SJSA1 (cell line): Measurements from ENCODE around the gene RNF141. TPM values are rescaled to one million over a fixed set of nuclear protein-coding genes. Genes with fewer than 3 reads are reported as not detected.

Experiments
- DNase-seq, 2 experiments: peaks; one replicate each; pipeline ENCODE4 v3.0.0-alpha.2; 2015 to 2020; ENCODE audit warnings: low spot score in 2 of 2, low read depth in 1 of 2
- H3K27ac ChIP-seq: fragments of 250-450 bp; sonication (Bioruptor Pico); 2 replicates; pipeline ENCODE4 v1.5.1; 2020; ENCODE audit warnings: mild to moderate bottlenecking, moderate library complexity
- H3K27me3 ChIP-seq: fragments of 250-450 bp; sonication (Bioruptor Pico); replicated peaks from 2 replicates; pipeline ENCODE4 v1.5.1; 2020; ENCODE audit warnings: mild to moderate bottlenecking, moderate library complexity
- H3K36me3 ChIP-seq: fragments of 250-450 bp; sonication (Bioruptor Pico); 2 replicates; pipeline ENCODE4 v1.5.1; 2020; ENCODE audit warnings: mild to moderate bottlenecking
- H3K4me1 ChIP-seq: fragments of 250-450 bp; sonication (Bioruptor Pico); replicated peaks from 2 replicates; pipeline ENCODE4 v1.6.1; 2021; ENCODE audit warnings: mild to moderate bottlenecking
- H3K4me3 ChIP-seq: fragments of 250-450 bp; sonication (Bioruptor Pico); 2 replicates; pipeline ENCODE4 v1.5.1; 2020; ENCODE audit warnings: mild to moderate bottlenecking
- H3K9me3 ChIP-seq: fragments of 250-450 bp; sonication (Bioruptor Pico); replicated peaks from 2 replicates; pipeline ENCODE4 v1.5.1; 2020; ENCODE audit warnings: mild to moderate bottlenecking
- total RNA-seq: library from RNA; depleted of rRNA; stranded (reverse); fragments of >200 nt; shearing (Covaris generic); gene quantifications from 2 replicates; pipeline ENCODE4 v1.2.3, GENCODE V29; 2014

Gene RNF141
- total RNA-seq, 1 experiment from 2014 or later, result 23.5 TPM

- Histone ChIP-seq H3K4me3 (no peak overlapping the region), H3K27me3 (no peaks in the 10 kb centered on the region), H3K27ac (no peak overlapping the region), H3K9me3 (no peaks in the 10 kb centered on the region), H3K4me1 (peaks cover 28% of the 10 kb centered on the region), H3K36me3 (peaks cover 42% of the 10 kb centered on the region)
- DNase-seq, result no peak
These were observed 16.5 kb downstream of the RNF141 start for GRCh38 chr11:10524471-10524870.

GRCh38 chr11:10522921-10523320 is 18.1 kb downstream of the RNF141 start:
- Histone ChIP-seq H3K36me3 (peaks cover 32% of the 10 kb centered on the region), H3K4me1 (peaks cover 14% of the 10 kb centered on the region), H3K27ac (no peak overlapping the region), H3K9me3 (no peaks in the 10 kb centered on the region), H3K4me3 (no peak overlapping the region), H3K27me3 (no peaks in the 10 kb centered on the region)
- DNase-seq, result no peak

DNA sequence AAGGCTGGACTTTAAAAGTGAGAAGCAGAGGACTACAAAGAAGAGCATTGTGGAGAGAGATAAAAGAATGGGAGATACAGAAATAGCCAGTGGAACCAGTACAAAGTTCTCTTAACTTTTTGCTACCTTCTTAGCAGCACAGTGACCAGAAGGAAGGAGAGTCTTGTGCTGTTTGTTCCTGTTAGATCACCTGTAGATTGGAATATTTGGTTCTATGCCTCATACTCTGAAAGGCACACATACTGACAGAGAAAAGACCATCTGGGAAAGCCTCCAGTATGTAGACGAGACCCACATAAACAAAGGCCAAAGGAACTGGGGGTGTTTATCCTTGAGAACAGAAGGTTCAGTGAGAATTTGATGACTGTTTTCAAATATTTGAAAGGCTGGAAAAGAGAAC is 18.7 kb downstream of the RNF141 start:
- no peaks in the 10 kb centered on the region for H3K27me3 ChIP-seq
- no peaks in the 10 kb centered on the region for H3K9me3 ChIP-seq
- no peak overlapping the region for H3K27ac ChIP-seq
- peaks cover 27% of the 10 kb centered on the region for H3K36me3 ChIP-seq
- DNase-seq, result no peak
- no peak overlapping the region for H3K4me3 ChIP-seq
- peaks cover 8% of the 10 kb centered on the region for H3K4me1 ChIP-seq

GRCh38 chr11:10520562-10520961 is 20.4 kb downstream of the RNF141 start:
- Histone ChIP-seq H3K27me3 (no peaks in the 10 kb centered on the region), H3K36me3 (peaks cover 23% of the 10 kb centered on the region)

DNA sequence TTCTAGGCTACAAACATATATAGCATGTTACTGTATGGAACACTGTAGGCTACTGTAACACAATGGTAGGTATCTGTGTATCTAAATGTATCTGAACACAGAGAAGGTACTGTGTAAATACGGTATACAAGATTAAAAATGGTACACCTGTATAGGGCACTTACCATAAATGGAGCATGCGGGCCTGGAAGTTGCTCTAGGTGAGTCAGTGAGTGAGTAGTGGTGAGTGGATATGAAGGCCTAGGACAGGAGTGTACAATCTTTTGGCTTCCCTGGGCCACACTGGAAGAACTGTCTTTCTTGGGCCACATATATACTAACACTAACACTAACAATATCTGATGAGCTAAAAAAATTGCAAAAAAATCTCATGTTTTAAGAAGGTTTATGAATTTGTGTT is 21.4 kb downstream of the RNF141 start:
- Histone ChIP-seq H3K36me3 (peaks cover 18% of the 10 kb centered on the region), H3K4me1 (peaks cover 5% of the 10 kb centered on the region), H3K27ac (no peak overlapping the region), H3K27me3 (no peaks in the 10 kb centered on the region), H3K4me3 (no peak overlapping the region), H3K9me3 (no peaks in the 10 kb centered on the region)
- DNase-seq, result no peak

More at GRCh38 chr11:10520562-10520961, 20.4 kb downstream of the RNF141 start:
- Histone ChIP-seq H3K4me1 (no peaks in the 10 kb centered on the region), H3K4me3 (no peak overlapping the region), H3K9me3 (no peaks in the 10 kb centered on the region), H3K27ac (no peak overlapping the region)
- no peak for DNase-seq

DNA sequence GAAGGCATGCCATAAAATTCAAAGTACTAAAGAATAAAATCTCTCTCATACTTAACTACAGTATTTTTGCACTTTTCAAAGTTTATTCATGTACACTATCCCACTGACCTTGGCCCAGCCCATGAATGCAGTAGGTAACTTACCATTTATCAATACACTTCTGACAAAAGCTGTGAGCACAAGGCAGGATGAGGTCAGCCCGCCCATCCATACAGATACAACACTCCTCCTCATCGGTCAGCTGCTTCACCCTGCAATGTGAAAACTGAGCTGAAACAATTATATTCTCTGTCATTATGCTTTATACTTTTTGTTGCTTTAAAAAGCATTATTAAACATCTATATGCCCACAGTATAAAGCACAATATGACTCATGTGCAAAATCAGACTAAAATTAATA is 22.1 kb downstream of the RNF141 start:
- Histone ChIP-seq H3K4me3 (no peak overlapping the region), H3K27ac (no peak overlapping the region), H3K4me1 (peaks cover 11% of the 10 kb centered on the region), H3K27me3 (no peaks in the 10 kb centered on the region), H3K9me3 (no peaks in the 10 kb centered on the region), H3K36me3 (peaks cover 14% of the 10 kb centered on the region)
- DNase-seq, result no peak

DNA sequence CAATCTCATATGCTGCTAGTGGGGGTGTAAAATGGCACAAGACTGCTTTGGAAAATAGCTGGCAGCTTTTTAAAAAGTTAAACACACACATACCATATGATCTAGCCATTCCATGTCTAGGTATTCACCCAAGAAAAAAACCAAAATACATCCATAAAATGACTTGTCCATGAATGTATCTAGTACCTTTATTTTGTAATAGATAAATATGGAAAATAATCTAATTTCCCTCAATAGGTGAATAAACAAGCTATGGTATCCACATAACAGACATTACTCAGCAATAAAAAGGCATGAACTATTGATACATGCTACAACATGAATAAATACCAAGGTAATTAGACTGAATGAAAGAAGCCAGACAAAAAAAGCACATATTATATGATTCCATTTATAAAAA is 22.9 kb downstream of the RNF141 start:
- Histone ChIP-seq H3K36me3 (peaks cover 15% of the 10 kb centered on the region), H3K27ac (no peak overlapping the region), H3K4me1 (peaks cover 11% of the 10 kb centered on the region), H3K9me3 (no peaks in the 10 kb centered on the region), H3K4me3 (no peak overlapping the region), H3K27me3 (no peaks in the 10 kb centered on the region)
- no peak for DNase-seq

- Histone ChIP-seq H3K36me3 (peaks cover 4% of the 10 kb centered on the region; the same call in 1 of the 2 replicates), H3K4me3 (no peak overlapping the region), H3K27ac (no peak overlapping the region), H3K9me3 (no peaks in the 10 kb centered on the region), H3K27me3 (no peaks in the 10 kb centered on the region), H3K4me1 (peaks cover 11% of the 10 kb centered on the region)
- DNase-seq, result no peak
These were observed 25.6 kb downstream of the RNF141 start for GRCh38 chr11:10515418-10515817.

DNA sequence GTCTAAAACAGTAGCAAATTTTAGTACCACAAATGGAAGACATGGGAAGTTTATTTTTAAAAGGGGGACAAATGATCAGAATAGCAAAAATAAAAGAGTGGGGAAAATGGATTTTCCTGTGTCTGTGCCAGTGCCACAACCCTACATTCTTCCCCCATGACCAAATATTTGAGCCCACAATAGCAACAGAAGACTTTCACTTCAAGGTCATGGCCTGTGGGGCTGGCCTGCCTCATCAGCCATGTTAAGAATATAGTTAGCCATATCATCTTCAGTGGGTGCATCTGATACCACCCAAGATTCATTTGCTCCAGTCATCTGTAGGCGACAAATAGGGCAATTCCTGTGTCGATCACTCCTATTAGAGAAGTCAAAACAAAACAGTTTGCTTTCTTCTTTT is 26.3 kb downstream of the RNF141 start:
- H3K4me1 ChIP-seq, result peaks cover 11% of the 10 kb centered on the region
- H3K27ac ChIP-seq, result peak overlapping the region; percentile 23; the same call in 1 of the 2 replicates
- H3K4me3 ChIP-seq, result no peak overlapping the region
- peaks cover 4% of the 10 kb centered on the region; the same call in 1 of the 2 replicates for H3K36me3 ChIP-seq
- no peaks in the 10 kb centered on the region for H3K27me3 ChIP-seq
- H3K9me3 ChIP-seq, result no peaks in the 10 kb centered on the region
- peak in 1 of 2 experiments; percentile 33 for DNase-seq

- H3K36me3 ChIP-seq, result peaks cover 4% of the 10 kb centered on the region; the same call in 1 of the 2 replicates
- peak overlapping the region; percentile 23; the same call in 1 of the 2 replicates for H3K27ac ChIP-seq
- no peak for DNase-seq
- no peak overlapping the region for H3K4me3 ChIP-seq
- H3K27me3 ChIP-seq, result no peaks in the 10 kb centered on the region
- H3K4me1 ChIP-seq, result peaks cover 11% of the 10 kb centered on the region
- no peaks in the 10 kb centered on the region for H3K9me3 ChIP-seq
These were observed 26.8 kb downstream of the RNF141 start for GRCh38 chr11:10514202-10514601.

GRCh38 chr11:10511181-10511621 is 29.8 kb downstream of the RNF141 start:
- Histone ChIP-seq H3K9me3 (no peaks in the 10 kb centered on the region), H3K4me3 (no peak overlapping the region), H3K27ac (no peak overlapping the region), H3K27me3 (no peaks in the 10 kb centered on the region), H3K36me3 (peaks cover 4% of the 10 kb centered on the region; the same call in 1 of the 2 replicates), H3K4me1 (peaks cover 11% of the 10 kb centered on the region)
- no peak for DNase-seq

- DNase-seq, result no peak
- no peaks in the 10 kb centered on the region; the same call in 1 of the 2 replicates for H3K27me3 ChIP-seq
- H3K36me3 ChIP-seq, result no peaks in the 10 kb centered on the region
- H3K9me3 ChIP-seq, result no peaks in the 10 kb centered on the region
- no peak overlapping the region for H3K27ac ChIP-seq
- no peak overlapping the region for H3K4me3 ChIP-seq
- no peaks in the 10 kb centered on the region for H3K4me1 ChIP-seq
These were observed 35.0 kb downstream of the RNF141 start for GRCh38 chr11:10506008-10506370.

- H3K4me3 ChIP-seq, result no peak overlapping the region
- DNase-seq, result no peak
- H3K36me3 ChIP-seq, result no peaks in the 10 kb centered on the region
- H3K9me3 ChIP-seq, result no peaks in the 10 kb centered on the region
- H3K27ac ChIP-seq, result no peak overlapping the region
- H3K27me3 ChIP-seq, result no peaks in the 10 kb centered on the region; the same call in 1 of the 2 replicates
- no peaks in the 10 kb centered on the region for H3K4me1 ChIP-seq
These were observed 35.5 kb downstream of the RNF141 start for GRCh38 chr11:10505278-10506007.

DNA sequence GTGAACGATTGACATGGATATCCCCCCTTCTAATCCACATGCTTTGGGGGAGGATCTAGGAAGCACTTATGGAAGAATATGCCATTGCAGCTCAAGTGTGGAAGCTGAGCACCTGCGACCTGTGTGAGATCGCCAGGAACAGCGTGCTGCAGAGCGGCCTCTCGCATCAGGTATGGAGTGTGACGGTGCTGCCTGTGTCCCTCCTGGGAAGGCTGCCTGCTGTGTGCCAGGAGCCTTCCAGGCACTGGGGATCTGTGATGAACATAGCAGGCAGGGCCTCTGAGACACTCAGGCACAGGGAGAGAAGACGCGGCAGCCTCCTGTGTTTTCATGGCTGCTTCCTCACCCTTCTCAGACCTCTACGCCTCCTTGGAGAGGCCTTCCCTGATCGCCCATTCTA is 36.5 kb downstream of the RNF141 start:
- Histone ChIP-seq H3K27ac (no peak overlapping the region), H3K36me3 (no peaks in the 10 kb centered on the region), H3K27me3 (no peaks in the 10 kb centered on the region; the same call in 1 of the 2 replicates), H3K9me3 (no peaks in the 10 kb centered on the region), H3K4me1 (no peaks in the 10 kb centered on the region), H3K4me3 (no peak overlapping the region)
- no peak for DNase-seq
